GM12874 (cell line): ENCODE data around the gene RABIF.

Experiments used
- TF ChIP-seq, protein P1 (sequence below): IDR thresholded peaks from 2 replicates; pipeline ENCODE4 v1.5.1; 2011; ENCODE audit warnings: low read depth, mild to moderate bottlenecking, control low read depth, low read length, moderate library complexity; ENCODE audit not compliant: insufficient read depth

The RABIF gene

GRCh38 chr1:202919615-202920014 is 30.7 kb upstream of the RABIF start:
- TF ChIP-seq, protein P1, sequence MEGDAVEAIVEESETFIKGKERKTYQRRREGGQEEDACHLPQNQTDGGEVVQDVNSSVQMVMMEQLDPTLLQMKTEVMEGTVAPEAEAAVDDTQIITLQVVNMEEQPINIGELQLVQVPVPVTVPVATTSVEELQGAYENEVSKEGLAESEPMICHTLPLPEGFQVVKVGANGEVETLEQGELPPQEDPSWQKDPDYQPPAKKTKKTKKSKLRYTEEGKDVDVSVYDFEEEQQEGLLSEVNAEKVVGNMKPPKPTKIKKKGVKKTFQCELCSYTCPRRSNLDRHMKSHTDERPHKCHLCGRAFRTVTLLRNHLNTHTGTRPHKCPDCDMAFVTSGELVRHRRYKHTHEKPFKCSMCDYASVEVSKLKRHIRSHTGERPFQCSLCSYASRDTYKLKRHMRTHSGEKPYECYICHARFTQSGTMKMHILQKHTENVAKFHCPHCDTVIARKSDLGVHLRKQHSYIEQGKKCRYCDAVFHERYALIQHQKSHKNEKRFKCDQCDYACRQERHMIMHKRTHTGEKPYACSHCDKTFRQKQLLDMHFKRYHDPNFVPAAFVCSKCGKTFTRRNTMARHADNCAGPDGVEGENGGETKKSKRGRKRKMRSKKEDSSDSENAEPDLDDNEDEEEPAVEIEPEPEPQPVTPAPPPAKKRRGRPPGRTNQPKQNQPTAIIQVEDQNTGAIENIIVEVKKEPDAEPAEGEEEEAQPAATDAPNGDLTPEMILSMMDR: no peak

- TF ChIP-seq, protein P1: no peak
Measured at GRCh38 chr1:202915146-202915545, 26.2 kb upstream of the RABIF start.

- TF ChIP-seq, protein P1: no peak
Measured at GRCh38 chr1:202909494-202909893, 20.5 kb upstream of the RABIF start.

DNA sequence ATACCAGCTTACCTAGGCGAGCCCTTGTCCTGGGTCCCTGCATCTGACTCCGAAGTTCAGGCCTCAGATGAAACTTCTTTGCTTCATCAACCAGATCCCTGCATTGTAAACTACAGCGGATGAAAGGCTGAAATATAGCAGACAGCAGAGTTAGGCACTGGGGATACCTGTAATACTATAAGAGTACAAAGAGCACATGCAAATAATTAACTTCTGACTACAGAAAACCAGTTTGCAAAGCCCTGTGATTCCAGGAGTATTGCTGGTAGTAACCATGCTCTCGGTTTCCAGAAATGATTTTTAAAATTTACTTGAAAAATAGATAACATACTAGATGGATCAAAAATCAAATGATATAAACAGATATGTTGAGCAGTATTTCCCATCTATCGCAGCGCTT is 20.0 kb upstream of the RABIF start:
- TF ChIP-seq, protein P1: no peak

DNA sequence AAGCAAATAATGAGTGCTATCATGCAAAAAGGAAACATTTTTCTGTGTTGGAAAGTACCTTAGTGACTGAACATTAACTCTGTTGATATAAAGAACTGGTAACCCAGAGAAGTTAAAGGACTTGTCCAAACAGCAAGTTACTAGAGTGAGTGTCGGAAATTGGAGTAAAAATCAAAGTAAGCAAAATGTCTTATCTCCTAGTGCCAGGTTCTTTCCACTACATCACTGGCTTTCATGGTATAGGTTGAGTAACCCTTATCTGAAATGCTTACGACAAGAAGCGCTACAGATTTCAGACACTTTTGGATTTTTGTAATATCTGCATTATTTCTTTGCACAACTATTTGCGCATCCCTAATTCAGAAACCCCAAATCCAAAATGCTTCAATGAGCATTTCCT is 16.4 kb upstream of the RABIF start:
- TF ChIP-seq, protein P1: no peak

DNA sequence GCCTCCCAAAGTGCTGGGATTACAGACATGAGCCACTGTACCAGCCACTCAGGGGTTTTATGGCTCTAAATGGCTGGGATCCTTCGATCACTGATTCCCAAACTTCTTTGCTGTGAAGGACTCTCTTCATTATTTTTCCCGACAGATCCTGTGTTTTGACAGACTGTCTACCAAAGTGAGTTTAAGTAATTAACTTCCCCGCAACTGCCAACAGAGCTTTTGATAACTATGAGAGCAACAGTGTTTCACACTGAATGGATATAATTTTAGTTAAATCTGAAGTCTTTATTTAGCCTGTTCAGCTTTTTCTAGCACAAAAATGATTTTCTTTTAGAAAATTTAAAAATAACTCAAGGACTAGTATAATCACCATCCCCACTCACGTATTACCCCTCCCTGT is 12.6 kb upstream of the RABIF start:
- TF ChIP-seq, protein P1: no peak

- TF ChIP-seq, protein P1: no peak
Measured at GRCh38 chr1:202892501-202892900, 3.6 kb upstream of the RABIF start.

DNA sequence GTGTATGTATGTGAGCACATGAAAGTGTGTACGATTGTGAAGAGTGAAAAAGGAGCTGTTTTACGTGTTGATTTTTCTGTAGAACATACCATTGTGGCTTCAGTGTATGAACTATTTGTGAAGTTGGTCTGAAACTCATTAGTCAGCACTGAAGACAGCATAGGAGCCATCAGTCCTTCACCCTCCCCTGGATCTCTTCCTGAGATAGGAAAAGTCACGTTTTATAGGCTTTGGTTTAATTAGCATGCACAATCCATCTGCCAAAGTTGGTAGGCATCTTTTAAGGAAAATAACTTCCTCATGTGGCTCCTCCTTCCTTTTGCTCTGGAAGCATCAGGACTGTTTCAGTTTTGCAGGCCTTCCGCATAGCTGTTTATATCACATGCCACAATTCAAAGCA is 1.4 kb upstream of the RABIF start:
- TF ChIP-seq, protein P1: no peak
